CD4-positive, alpha-beta T cell treated with Interleukin-15 for 1 hour (primary cell): ENCODE measurements around the gene ZFYVE21.

ENCODE experiments used
- DNase-seq: peaks from one replicate; pipeline ENCODE4 v3.0.0-alpha.2; 2020

The ZFYVE21 gene

DNA sequence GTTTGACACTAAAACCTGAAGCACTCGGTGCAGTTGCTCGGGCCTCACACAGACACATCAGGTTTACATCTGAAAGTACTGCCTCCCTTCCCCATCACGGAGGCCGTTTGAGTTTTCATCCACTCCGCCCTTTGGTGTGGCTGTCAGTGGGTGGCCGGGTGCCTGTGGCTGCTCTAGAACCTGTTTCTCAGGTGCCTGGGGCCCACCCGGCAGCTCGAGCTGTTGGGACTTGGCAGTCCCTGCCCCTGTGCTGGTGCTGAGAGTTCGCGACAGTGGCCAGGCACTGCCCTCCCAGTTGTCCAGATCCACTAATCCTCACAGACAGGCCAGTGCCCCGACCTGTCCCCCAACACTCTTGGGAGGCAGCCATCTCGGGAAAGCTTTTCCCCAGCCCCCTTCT lies 22.7 kb upstream of the ZFYVE21 start:
- DNase-seq, result no peak

DNA sequence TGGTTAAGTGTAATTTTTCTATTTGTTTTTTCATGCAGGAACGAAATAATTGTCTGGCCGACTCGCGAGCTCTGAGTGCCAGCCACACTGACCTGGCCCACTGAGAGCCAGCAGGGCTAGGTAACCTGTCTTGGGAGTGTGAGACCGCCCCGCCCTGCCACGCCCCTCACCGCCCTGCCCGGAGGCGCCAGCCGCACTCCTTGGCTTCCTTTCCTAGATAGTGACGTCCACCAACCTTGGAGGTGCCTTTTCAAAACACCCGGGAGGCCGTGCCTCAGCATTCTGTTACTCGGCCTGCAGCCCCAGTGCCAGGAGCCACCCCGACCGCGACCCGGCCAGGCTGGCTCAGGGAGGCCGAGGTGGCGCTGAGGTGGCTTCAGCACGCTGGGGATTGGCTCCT lies 22.1 kb upstream of the ZFYVE21 start:
- DNase-seq, result no peak

DNA sequence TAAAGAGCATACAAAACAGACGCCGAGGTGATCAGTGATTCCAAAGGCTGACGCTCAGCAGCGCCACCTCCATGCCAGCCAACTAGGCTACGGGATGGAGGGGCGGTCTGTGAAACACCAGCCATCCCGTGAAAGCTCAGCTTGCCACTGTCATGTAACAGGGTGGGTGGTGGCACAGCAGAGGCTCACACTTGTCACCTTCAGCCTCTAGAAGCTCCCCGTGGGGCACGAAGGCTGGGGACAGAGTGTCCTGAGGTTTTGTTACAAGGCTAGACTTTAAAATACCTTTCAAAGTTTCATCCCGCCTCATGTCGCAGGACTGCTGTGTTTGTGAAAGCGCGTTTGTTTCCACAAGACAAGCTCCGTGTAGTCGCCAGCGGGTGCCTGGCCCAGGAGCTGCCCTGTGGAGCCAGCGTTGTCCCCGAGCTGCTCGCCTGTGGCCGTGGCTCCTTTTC lies 21.0 kb upstream of the ZFYVE21 start:
- DNase-seq, result no peak

DNA sequence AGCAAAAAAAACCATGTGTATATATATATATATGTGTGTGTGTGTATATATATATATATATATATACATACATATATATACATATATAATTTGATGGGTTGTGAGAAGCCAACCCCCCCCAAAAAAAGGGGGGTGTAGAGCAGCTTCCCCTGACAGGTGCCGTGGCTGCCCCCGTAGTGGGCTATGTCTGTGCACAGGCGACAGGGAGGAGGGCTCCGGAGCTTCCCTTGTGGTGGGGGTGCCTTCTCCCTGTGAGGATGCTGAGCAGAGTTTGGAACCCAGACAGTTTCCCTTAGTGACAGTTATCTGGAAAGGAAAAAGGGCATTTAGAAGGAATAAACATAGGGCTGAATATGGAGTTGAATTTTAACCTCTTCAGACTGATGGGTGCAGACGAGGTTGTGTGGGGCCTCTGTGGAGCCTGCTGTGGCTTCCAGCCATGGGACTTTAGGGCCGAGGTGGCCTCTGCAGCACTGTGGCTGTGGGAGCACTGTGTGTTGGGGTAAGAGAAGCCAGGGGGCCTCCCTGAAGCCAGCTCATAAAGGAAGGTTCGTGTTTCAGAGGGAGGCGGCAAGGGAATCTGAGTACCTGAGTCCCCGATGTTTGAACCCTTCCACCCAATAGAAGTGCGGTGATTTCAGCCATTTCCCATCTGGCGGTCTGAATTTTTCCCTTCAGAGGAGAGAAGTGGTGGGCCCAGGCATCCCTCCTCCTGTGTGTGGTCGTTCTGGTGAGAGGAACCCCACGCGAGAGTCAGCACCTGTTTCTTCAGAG lies 20.1 kb upstream of the ZFYVE21 start:
- DNase-seq, result no peak

DNA sequence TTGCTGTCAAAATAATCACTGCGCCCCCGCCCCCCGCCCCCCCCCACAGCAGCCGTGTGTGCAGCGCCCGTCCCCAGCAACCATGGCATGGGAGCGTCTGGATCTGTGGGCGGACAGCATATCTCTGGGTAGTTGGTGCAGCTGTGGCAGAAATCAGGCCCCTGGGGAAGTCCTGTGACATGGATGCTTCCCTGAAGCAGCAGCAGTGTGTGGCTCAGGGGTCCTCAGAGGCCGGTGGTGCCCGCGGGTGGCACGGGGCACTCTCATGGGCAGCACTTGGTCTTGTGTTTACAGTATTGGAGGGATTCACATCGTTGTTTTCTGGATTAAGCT lies 19.6 kb upstream of the ZFYVE21 start:
- no peak for DNase-seq

DNA sequence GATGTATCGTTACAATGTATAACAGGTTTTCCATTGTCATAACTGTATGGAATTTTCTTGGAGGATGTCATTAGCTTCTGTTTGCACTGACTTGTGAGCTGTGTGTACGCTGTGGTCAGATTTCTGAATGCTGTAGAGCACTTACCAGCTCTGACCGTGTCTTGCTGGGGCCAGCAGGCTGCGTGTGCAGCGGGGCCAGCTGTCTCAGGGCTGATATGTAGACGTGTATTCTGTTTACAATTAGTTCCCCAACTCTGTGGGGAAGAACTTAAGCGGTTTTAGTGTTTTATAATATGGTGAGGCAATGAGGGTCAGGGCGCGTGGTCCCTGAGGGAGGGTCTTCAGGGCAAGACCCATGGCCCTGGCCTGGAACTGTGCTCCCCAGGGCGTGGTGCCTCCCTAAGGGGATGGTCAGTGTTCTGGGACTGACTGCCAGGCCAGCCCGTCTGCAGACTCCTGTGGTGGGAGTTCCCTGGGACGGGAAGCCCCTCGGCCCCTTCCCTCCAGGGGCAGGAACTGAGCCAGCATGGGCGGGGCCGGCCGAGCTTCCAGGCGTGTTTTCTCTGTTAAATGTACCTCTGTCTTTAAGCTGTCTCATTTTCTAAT lies 19.0 kb upstream of the ZFYVE21 start:
- DNase-seq, result no peak

DNA sequence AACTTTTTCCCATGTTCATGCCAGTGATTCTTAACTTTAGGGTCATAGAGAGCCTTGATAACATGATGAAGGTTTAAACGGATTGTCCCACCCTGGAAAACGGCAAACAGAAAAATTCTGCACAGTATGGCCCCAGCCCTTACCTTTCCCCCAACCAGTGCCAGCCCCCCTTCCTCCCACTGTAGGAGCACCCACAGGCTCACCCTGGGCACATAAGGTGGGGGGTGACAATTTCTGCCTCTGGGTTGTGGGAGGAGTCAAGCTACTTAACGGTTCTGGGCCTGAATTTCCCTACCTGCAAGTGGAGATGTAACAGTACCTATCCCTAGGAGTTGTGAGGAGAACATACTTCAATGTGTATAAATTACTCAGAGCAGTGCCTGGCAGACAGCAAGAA lies 18.4 kb upstream of the ZFYVE21 start:
- DNase-seq, result no peak

DNA sequence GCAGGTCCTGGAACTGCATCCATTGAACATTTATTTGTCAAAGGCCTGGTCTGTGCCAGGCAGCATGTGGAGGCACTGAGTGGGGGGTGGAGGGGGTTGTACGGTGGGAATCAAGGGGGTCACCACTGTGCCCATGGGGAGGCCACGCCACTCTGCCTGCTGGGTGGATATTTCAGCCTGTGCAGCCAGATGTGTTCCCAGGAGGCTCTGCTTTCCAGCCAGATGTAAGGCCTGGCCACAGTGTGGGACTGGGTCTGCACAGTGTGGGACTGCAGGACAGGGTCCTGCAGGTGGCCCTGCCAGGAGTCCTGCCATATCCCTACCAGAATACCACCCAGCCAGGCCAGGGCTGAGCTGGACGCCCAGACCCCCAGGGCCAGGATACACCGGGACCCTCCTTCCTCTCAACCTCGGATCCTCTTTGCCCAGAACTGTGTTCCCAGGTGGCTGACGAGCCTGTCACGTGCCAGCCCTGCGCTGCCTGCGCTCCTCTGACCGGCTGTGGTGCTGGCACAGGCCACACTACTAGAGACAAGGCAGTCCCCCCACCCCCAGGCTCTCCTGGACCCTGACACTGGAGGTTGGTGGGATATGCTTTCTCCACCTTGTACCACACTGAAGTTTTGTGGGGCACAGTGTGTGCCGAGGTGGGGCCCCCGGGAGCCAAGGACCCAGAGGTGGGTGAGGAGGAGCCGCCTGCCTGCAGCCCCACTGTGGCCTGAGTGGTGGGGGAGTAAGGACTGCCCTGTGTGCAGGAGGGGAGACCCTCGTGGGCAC lies 17.8 kb upstream of the ZFYVE21 start:
- DNase-seq, result no peak

DNA sequence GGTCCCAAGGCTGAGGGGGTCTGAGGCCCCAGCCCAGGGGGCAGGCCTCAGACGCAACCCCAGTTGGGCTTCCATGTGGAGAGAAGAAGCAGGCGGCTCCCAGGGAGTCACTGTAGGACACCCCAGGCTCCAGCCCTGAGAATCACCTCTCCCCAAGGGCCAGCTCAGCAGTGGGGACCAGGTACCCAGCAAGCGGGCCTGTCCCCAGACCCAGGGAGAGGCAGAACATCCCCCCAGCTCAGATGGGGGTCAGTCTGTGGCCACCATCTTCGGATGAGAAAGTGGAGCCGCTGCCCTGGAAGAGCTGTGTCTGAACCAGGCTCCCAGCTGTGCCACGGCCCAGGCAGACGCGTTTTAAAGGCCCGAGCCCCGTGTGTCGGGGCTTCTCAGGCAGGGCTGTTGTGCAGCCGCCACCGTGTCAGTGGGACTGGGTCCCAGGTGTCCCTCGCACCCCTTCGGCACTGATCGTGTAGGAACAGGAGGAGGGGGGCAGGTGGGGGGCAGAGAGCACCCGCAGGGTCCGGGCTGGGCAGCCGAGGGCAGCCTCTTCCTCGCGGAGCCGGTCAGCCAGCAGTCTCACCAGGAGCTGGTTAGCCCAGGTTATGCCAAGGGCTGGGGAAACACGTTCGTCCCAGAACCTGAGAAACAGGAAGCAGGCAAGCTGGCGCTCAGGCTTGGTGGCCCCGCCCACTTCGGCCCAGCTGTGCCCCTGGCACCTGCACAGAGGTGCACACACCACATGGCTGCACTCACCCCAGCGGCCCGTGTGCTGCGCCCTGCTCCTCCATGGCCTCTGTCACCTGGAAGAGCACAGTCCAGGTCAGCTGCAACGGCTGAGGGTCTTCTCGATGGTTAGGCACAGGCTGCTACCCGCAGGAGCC lies 17.0 kb upstream of the ZFYVE21 start:
- DNase-seq, result no peak

DNA sequence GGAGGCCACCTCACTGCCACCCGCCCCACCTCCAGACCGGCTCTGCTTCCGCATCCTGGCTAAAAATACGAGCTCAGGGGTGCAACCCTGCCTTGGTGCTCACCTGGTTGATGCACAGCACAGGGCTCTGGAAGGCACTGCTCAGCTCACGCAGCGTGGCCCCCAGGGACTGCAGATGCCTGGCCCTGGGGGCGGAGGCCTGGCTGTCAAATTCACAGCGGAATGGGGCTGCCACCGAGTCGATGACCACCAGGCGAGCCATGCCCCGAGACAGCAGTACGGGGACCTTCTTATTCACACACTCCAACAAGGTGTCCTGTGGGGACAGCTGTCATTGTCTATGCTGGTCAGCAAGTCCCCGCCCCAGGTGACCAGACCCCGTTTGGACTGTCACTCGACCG lies 16.3 kb upstream of the ZFYVE21 start:
- no peak for DNase-seq

DNA sequence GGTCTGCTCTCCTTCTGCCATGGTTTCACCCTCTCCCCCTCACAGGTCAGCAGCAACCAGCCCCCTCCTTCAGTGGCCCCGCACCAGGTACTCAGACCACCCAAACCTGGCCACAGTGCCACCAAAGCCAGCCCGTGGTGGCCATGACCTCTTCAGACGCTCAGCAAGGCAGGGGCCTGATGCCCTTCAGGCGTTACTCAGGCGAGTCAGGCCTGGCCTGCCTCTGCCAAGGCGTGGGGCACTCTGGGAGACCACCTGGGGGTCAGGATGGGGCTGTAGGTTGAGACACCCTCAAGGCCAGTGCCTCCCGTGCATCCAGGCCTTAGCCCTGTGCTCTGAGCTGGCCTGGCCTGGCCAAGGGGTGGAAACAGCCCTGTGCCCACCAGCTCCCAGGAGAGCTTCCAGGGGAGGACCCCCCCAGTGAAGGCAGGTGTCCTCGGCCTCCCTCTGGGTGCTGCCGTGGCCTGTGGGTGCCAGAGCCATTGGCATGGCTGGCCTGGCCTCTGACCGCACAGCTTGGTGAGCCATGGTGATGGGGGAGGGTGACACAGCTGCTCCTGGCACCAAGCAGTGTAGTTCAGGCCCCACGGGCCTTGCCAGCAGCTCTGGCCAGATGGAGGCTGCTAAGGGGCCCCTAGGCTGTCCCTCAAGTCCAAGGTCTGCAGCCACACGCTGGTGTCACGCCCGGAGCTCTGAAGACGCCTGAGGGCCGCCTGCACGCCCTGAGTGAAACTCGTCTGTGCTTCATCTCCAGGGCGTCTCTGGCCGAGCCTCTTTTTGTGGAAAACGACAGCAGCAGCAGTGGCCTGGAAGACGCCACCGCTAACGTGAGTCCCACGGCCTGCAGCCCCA lies 15.5 kb upstream of the ZFYVE21 start:
- DNase-seq, result no peak

DNA sequence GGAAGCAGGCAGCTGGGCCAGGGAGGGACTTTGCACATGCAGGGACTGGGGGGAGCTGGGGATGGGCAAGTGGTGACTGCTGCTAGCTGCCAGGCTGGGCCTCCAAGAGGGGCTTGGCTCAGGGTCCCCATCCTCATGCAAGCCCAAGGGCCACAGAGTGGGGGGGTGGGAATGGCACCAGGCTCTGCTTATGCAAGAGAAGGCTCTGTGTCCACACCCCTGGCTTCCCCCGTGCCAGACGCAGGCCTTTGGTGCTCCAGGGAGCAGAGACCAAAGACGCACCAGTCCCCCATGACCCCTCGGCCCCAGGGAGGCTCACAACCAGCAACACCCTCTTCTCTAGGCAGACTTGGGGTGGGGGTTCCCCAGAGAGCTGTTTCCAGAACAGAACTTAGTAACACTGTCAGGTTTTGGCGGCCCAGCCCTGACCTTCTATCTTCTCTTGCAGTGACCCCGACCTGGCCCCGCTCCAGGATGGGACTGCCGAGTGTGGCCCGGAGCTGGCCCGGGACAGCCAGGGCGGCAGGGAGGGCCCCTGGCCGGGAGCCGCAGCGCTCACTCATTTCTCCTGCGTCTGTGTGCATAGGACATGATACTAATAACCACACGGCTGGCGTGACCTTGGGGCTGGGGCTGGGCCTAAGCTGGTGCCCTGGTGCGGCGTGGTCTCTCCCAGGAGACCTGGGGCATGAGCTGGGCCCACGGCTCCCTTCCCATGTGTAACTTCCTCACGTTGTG lies 14.7 kb upstream of the ZFYVE21 start:
- no peak for DNase-seq

DNA sequence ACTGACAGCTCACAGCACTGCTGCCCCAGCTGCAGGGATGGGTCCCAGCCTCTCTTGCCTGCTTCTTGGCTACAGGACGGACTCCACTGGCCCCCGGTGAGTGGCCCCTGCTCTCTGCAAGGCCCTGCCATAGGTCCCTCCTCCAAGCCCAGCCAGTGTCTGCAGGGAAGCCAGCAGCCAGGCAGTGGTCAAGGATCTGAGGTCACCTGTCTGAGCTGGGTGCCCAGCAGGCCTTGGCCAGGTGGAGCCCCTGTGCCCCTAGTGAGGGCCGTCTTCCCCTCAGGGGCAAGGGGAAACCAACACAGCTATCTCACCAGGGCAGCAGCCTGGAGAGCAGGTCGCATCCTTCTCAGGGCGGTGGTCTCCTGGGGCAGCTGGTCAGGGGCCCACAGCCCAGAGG lies 13.5 kb upstream of the ZFYVE21 start:
- DNase-seq, result no peak

DNA sequence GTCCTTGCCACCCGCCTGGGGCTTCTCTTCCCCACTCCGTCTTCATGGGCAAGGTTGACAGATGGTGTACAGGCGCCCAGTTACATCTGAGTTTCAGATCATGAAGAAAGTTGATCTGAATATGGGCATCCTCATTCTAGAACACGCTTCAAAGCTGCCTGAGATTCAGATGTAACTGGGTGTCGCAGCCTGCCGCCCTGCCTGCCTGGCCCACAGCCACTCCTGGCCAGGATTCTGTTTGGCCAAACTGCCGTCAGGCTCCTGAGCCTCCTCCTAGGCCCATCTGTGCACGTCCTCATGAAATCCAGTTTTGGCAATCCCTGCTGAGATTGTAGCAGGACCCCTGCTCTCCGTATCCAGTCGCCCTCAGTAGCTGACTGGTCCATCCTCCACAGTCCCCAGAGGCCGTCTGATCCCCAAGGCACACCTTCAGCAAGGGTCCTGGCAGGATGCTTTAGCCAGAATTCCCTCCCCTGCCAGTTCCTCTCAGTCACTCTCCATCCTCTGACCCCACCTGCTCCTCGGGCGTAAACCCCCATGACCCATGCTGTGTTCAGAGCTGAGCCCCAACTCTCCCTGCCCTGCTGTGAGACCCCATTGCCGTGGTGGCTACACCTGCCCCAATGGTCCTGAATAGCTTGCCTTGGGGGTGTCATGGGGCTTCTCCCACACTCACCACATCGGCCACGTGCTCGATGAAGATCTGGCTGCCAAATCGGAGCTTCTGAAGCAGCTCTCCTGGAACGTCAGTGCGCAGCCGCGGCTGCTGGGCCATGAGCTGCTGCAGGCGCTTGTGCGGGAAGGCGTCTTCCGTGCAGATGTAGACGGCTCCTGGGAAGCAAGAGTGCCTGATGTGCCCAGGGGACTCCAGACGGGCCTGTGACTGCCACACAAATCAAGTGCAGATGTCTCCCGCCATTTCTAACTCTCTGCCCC lies 12.8 kb upstream of the ZFYVE21 start:
- DNase-seq, result no peak

DNA sequence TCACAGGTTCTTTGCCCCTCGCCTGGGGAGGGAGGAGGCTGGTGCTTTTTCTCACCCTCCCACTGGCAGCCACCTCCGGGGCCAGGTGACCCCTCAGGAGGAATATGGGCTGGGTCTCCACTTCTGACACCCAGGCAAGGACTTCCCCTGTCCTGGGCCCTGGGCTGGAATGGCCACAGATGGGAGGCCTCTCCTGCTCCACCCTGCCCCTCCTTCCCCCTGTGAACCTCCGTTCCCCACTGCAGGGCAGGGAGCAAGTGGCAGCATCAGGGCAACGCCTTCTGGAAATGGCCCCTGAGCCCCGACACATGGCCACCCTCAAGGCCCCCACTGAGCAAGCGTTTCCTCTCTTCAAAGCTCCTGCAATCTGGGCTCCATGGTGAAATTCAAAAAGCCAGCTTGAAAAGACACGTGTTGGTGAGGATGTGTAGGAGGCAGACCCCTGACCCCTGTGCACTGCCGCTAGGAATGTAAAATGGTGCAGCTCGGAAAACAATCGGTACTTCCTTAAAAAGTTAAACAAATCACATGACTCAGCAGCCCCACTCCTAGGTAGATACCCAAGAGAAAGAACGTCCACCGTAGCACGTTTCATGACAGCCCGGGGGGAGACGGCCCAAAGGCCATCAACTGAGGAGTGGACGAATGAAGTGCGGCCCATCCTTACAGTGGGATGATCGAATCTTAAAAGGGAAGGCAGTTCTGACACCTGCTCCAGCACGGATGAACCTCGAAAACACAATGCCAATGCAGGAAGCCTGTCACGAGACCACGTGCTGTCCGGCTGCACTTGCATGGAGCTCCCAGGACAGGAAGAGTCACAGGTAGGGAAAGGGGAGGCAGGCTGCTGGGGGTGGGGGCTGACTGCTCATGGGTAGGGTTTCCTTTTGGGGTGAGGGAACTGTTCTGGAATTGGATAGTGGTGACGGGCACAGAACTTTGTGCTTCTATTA lies 11.9 kb upstream of the ZFYVE21 start:
- DNase-seq, result no peak

DNA sequence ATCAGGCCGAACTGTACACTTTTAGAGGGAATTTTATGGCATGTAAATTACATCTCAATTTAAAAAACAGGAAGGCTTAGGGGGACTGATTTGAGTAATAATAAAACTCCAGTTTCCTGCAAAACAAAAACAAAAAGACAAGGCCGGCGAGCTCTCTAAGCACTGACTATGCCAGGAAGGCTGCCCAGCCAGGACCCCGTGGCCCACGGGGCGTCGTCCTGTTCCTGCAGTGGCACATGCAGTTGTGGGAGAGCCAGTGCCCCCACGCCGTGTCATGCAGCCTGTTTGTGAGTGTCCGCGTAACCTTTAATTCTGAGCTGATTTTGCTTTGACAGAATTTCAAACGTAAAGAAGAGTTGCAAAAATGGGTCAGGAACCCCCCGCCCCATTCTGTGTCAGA lies 10.9 kb upstream of the ZFYVE21 start:
- DNase-seq, result no peak

DNA sequence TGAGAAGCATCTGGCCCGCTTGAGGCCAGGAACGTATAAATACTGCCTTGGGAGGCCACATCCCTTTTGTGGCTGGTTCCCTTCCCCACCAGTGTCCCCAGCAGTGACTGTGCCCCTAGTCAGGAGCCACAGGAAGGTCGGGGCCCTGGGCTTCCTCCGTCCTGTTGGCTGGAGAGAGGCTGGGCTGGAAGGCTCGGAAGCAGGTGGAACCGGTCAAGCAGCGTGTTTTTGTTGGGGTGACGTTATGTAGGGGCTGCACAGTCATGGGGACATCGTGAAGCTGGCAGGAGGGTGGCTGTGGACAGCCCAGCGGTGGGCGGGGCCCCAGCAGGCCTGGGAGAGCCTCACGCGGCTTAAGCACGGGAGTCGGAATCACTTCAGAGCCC lies 10.5 kb upstream of the ZFYVE21 start:
- no peak for DNase-seq

DNA sequence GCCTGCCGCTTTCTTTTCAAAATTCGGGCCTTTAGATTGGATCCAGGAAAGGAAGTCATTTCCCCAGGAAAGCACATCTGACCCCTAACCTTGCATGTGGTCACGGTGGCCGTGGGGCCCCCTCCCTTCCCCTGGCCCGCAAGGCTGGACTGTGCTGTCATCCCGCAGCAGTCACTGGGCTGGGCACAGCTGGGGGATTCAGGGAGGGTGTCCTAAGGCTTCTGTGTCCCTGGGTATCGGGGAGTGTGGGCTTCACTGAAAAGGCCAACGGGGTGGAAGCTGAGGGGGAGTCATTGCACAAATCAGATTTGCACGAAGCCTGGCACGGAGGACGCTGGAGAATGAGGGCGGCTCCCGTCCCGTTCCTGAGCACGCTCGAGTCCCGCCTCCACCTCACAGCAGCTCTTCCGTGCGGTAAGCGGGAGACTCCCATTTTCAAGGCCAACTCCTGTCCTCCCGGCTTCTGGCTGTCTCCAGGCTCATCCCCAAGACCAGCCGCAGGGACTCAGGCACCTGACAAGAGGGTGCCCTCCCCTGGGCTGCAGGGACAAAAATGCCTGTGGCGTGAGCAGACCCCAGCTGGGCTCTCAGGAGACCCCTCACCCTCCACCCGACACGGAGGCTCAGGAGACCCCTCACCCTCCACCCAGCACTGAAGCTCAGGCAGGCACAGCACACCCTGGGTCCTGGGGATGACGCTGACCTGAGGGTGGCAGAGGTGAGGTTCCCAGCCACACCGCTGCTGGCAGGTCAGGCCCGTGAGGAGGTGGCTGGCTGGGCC lies 9.9 kb upstream of the ZFYVE21 start:
- no peak for DNase-seq
